ENCODE data around the gene GREB1L.

GREB1L gene

GRCh38 chr18:21559195-21559594 lies 317.2 kb downstream of the GREB1L start:
- no peak for DNase-seq (ENCODE audit: low read depth in 1 of 2, low spot score in 1 of 2)
- no peaks in the 10 kb centered on the region for H3K27me3 ChIP-seq (ENCODE audit: insufficient read depth, poor library complexity, severe bottlenecking)
- TF ChIP-seq GABPA (IDR thresholded peaks at IDR 0.05; ENCODE audit: low read depth), result no peak
- no peak for TF ChIP-seq REST (IDR thresholded peaks at IDR 0.05; ENCODE audit: insufficient replicate concordance, low read depth)
- TF ChIP-seq SPI1 (IDR thresholded peaks at IDR 0.05; ENCODE audit: borderline replicate concordance, low read depth), result no peak
- no peak for TF ChIP-seq POLR2AphosphoS5 (IDR thresholded peaks at IDR 0.05; ENCODE audit: low read depth)
- TF ChIP-seq CTCF (IDR thresholded peaks at IDR 0.05; ENCODE audit: insufficient read depth, low read length), result no peak
- no peak overlapping the region for H3K27ac ChIP-seq (replicated peaks)
- no peak overlapping the region for H3K4me3 ChIP-seq (replicated peaks; ENCODE audit: insufficient read depth, low read length)

GRCh38 chr18:21571772-21572171 lies 329.7 kb downstream of the GREB1L start:
- no peak overlapping the region for H3K27ac ChIP-seq (replicated peaks)
- no peak overlapping the region for H3K4me3 ChIP-seq (replicated peaks; ENCODE audit: insufficient read depth, low read length)
- H3K27me3 ChIP-seq (ENCODE audit: insufficient read depth, poor library complexity, severe bottlenecking), result no peaks in the 10 kb centered on the region
- TF ChIP-seq GABPA (IDR thresholded peaks at IDR 0.05; ENCODE audit: low read depth), result no peak
- TF ChIP-seq SPI1 (IDR thresholded peaks at IDR 0.05; ENCODE audit: borderline replicate concordance, low read depth), result no peak
- TF ChIP-seq REST (IDR thresholded peaks at IDR 0.05; ENCODE audit: insufficient replicate concordance, low read depth), result no peak
- no peak for TF ChIP-seq POLR2AphosphoS5 (IDR thresholded peaks at IDR 0.05; ENCODE audit: low read depth)
- TF ChIP-seq CTCF (IDR thresholded peaks at IDR 0.05; ENCODE audit: insufficient read depth, low read length), result no peak
- DNase-seq (ENCODE audit: low read depth in 1 of 2, low spot score in 1 of 2), result no peak

Measured in HL-60 (cell line).